Dermis blood vessel endothelial cell (primary cell): ENCODE measurements around the gene PANK2. TPM values are rescaled to one million over a fixed set of nuclear protein-coding genes. Genes with fewer than 3 reads are reported as not detected.
A peak's percentile ranks its signal among the peaks of the same experiment; 100 is the strongest.
"Not testable (repeated sequence)": the region's sequence is repeated elsewhere in the genome, so short reads cannot be mapped to it uniquely, and the experiment has no call there.

Experiments used
- DNase-seq: peaks from one replicate; pipeline ENCODE4 v3.0.0; 2010
- total RNA-seq: library from RNA; depleted of rRNA; stranded (reverse); fragments of >200 nt; gene quantifications from 2 replicates; pipeline ENCODE4 v1.2.3, GENCODE V29; 2014

Gene PANK2
- 63.3 and 77.8 TPM in 2 replicates for total RNA-seq

GRCh38 chr20:3888622-3889488 lies at the start of gene PANK2:
Gene PANK2 (plus strand): TSS chr20:3889387.
- DNase-seq, result peak; percentile 99

- not testable (repeated sequence) for DNase-seq
Observed at GRCh38 chr20:3840201-3840600, 49.0 kb upstream of the PANK2 start.

GRCh38 chr20:3842348-3842930 lies 46.7 kb upstream of the PANK2 start:
- DNase-seq, result no peak

- DNase-seq, result peak; percentile 25
Observed at GRCh38 chr20:3843490-3843889, 45.7 kb upstream of the PANK2 start.

GRCh38 chr20:3843990-3844619 lies 45.1 kb upstream of the PANK2 start:
- DNase-seq, result not testable (repeated sequence)

GRCh38 chr20:3846378-3846739 lies 42.8 kb upstream of the PANK2 start:
- DNase-seq, result no peak

GRCh38 chr20:3846740-3847428 lies 42.3 kb upstream of the PANK2 start, which contains the start of gene MAVS:
Gene MAVS (plus strand): TSS chr20:3846834. CDS start chr20:3854625, 7,791 bp downstream.
- DNase-seq, result peak; percentile 88

GRCh38 chr20:3847429-3847940 lies 41.7 kb upstream of the PANK2 start:
- DNase-seq, result peak; percentile 31

- no peak for DNase-seq
Observed at GRCh38 chr20:3848565-3848964, 40.6 kb upstream of the PANK2 start.

GRCh38 chr20:3854462-3854871 lies 34.7 kb upstream of the PANK2 start:
- no peak for DNase-seq

GRCh38 chr20:3857405-3857804 lies 31.8 kb upstream of the PANK2 start:
- no peak for DNase-seq

GRCh38 chr20:3858689-3859088 lies 30.5 kb upstream of the PANK2 start:
- no peak for DNase-seq

- no peak for DNase-seq
Observed at GRCh38 chr20:3861191-3861590, 28.0 kb upstream of the PANK2 start.

GRCh38 chr20:3862333-3862732 lies 26.9 kb upstream of the PANK2 start:
- DNase-seq, result no peak

GRCh38 chr20:3863317-3863716 lies 25.9 kb upstream of the PANK2 start:
- DNase-seq, result no peak

- no peak for DNase-seq
Observed at GRCh38 chr20:3864518-3864917, 24.7 kb upstream of the PANK2 start.

GRCh38 chr20:3865152-3865886 lies 23.9 kb upstream of the PANK2 start:
- no peak for DNase-seq

- DNase-seq, result no peak
Observed at GRCh38 chr20:3865887-3866407, 23.2 kb upstream of the PANK2 start.

GRCh38 chr20:3866464-3866863 lies 22.7 kb upstream of the PANK2 start:
- DNase-seq, result no peak

- DNase-seq, result no peak
Observed at GRCh38 chr20:3867802-3868201, 21.4 kb upstream of the PANK2 start.

- DNase-seq, result no peak
Observed at GRCh38 chr20:3869839-3870634, 19.1 kb upstream of the PANK2 start.
